ENCODE measurements around the gene SLIT3. TPM values are rescaled to one million over a fixed set of nuclear protein-coding genes. Genes with fewer than 3 reads are reported as not detected.

The SLIT3 gene
- total and polyA plus RNA-seq, 2 donors (not counting 3 experiments of a cell fraction or from before 2014, with no cell fraction given), result 0.90 to 1.0 TPM

DNA sequence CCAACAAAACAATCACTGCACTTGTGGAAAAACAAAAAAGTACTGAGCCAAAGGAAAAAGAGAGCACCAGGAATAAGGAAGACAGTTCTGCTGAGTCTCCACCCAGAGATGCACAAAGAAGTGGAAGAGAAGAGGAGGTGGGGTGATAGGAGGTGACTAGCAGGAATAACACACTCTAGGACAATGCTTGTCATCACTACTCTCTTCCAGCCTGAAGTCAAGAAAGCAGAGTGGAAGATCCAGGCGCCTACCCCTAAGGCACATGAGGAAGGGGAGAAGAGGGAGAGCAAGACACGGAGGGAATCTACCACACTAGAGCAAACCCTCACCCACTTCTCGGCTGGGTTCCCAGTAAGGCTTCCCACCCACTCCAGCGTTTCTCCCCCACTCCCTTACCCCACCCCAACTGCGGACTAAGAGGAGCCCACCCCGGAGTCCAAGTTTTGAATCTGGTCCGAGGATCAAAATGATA, 1.7 kb downstream of the SLIT3 start:
- no peaks in the 10 kb centered on the region for H3K79me2 ChIP-seq (ENCODE audit: control insufficient read depth, insufficient read depth, low read length)
- BruUV-seq (replicated peaks), result no TSS peak
- H3K9ac ChIP-seq (replicated peaks; ENCODE audit: extremely low read depth, insufficient read depth, low read length), result no peak overlapping the region
- no peak overlapping the region for H3K27ac ChIP-seq (ENCODE audit: insufficient read depth, low read depth, low read length)
- H4K20me1 ChIP-seq (replicated peaks; ENCODE audit: control insufficient read depth, extremely low read depth, insufficient read depth, low read length), result no peaks in the 10 kb centered on the region
- H3K36me3 ChIP-seq (ENCODE audit: control insufficient read depth in 2 of 2, extremely low read depth in 1 of 2, insufficient read depth in 2 of 2, low read length in 2 of 2), result no peaks in the 10 kb centered on the region
- no peaks in the 10 kb centered on the region for H3K9me1 ChIP-seq (replicated peaks; ENCODE audit: control insufficient read depth, extremely low read depth, insufficient read depth, low read length)
- ChIA-PET CTCF (no interaction called here), POLR2A (no interaction called here)
- peaks cover 19 to 33% of the 10 kb centered on the region in 2 experiments for H3K27me3 ChIP-seq (ENCODE audit: control insufficient read depth in 2 of 2, insufficient read depth in 2 of 2, low read length in 2 of 2)
- H3K4me3 ChIP-seq (replicated peaks in 1 of 3; ENCODE audit: insufficient read depth in 1 of 3, low read depth in 1 of 3, low read length in 3 of 3), result no peak overlapping the region
- DNase-seq (ENCODE audit: low read depth, low spot score) (no peak), FAIRE-seq (no peak)
- H2AFZ ChIP-seq (ENCODE audit: low read depth, low read length), result no peak overlapping the region
- H3K4me2 ChIP-seq (ENCODE audit: insufficient read depth, low read length), result no peak overlapping the region
- no peaks in the 10 kb centered on the region for H3K9me3 ChIP-seq (replicated peaks; ENCODE audit: control insufficient read depth, insufficient read depth, low read length)
- TF ChIP-seq EZH2 (IDR thresholded peaks at IDR 0.05; ENCODE audit: borderline replicate concordance, low read depth, low read length, severe bottlenecking) (peak; percentile 32), CTCF (IDR thresholded peaks at IDR 0.05; ENCODE audit: extremely low read depth in 1 of 2, insufficient read depth in 1 of 2, low read depth in 1 of 2, low read length in 2 of 2) (no peak)
- dilution Hi-C loops (cut with MboI; ENCODE audit: extremely low pct_ligation_motif_present, low sequenced_read_pairs) (no loop called here), intact Hi-C loops (cut with micrococcal nuclease) (no loop called here)
- H3K4me1 ChIP-seq (ENCODE audit: control insufficient read depth, extremely low read depth, insufficient read depth, low read length), result peaks cover 4% of the 10 kb centered on the region

DNA sequence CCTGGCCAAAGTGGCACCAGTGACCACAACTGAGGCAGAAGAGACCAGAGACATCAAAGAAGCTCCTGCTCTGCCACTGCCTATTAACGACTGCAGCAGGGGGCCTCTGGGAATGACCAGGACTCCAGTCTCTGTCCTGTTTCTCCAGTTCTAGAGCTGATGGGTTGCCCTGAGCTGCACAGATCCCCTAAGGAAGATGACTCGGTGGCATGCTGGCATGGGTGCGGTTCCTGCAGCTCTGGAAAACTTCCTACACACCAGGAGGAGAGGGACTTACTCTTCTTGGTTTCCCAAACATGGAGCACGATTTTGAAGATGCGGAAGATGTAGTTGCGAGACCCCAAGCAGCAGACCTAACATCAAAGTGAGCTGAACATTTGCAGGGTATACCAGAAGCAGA, 2.7 kb downstream of the SLIT3 start:
- intact Hi-C loops (cut with micrococcal nuclease), result no loop called here
- dilution Hi-C loops (cut with MboI; ENCODE audit: extremely low pct_ligation_motif_present, low sequenced_read_pairs), result no loop called here
- Histone ChIP-seq H3K9me1 (replicated peaks; ENCODE audit: control insufficient read depth, extremely low read depth, insufficient read depth, low read length) (no peaks in the 10 kb centered on the region), H3K36me3 (ENCODE audit: control insufficient read depth in 2 of 2, extremely low read depth in 1 of 2, insufficient read depth in 2 of 2, low read length in 2 of 2) (no peaks in the 10 kb centered on the region), H3K27ac (ENCODE audit: insufficient read depth, low read depth, low read length) (no peak overlapping the region), H3K79me2 (ENCODE audit: control insufficient read depth, insufficient read depth, low read length) (no peaks in the 10 kb centered on the region), H3K9me3 (replicated peaks; ENCODE audit: control insufficient read depth, insufficient read depth, low read length) (no peaks in the 10 kb centered on the region), H3K4me2 (ENCODE audit: insufficient read depth, low read length) (no peak overlapping the region), H3K9ac (replicated peaks; ENCODE audit: extremely low read depth, insufficient read depth, low read length) (no peak overlapping the region), H3K4me3 (replicated peaks in 1 of 3; ENCODE audit: insufficient read depth in 1 of 3, low read depth in 1 of 3, low read length in 3 of 3) (no peak overlapping the region), H3K4me1 (ENCODE audit: control insufficient read depth, extremely low read depth, insufficient read depth, low read length) (peaks cover 4% of the 10 kb centered on the region), H3K27me3 (ENCODE audit: control insufficient read depth in 2 of 2, insufficient read depth in 2 of 2, low read length in 2 of 2) (peaks cover 11 to 26% of the 10 kb centered on the region in 2 experiments), H4K20me1 (replicated peaks; ENCODE audit: control insufficient read depth, extremely low read depth, insufficient read depth, low read length) (no peaks in the 10 kb centered on the region), H2AFZ (ENCODE audit: low read depth, low read length) (no peak overlapping the region)
- POLR2A ChIA-PET, result no interaction called here
- TF ChIP-seq POLR2A (IDR thresholded peaks at IDR 0.05; ENCODE audit: low read depth, low read length) (no peak), MYC (IDR thresholded peaks at IDR 0.05; ENCODE audit: low read depth, low read length) (no peak), FOS (IDR thresholded peaks at IDR 0.05; ENCODE audit: borderline replicate concordance, insufficient read depth, low read length) (no peak), MAX (IDR thresholded peaks at IDR 0.05; ENCODE audit: insufficient read depth, insufficient read length) (no peak), JUN (IDR thresholded peaks at IDR 0.05; ENCODE audit: borderline replicate concordance, insufficient read depth, insufficient read length, low read depth) (no peak), GATA2 (IDR thresholded peaks at IDR 0.05; ENCODE audit: insufficient read depth, insufficient read length, low read depth, low read length) (no peak), POLR2AphosphoS5 (IDR thresholded peaks at IDR 0.05; ENCODE audit: insufficient read depth, low read depth, low read length) (no peak), CTCF (IDR thresholded peaks at IDR 0.05; ENCODE audit: extremely low read depth in 1 of 2, insufficient read depth in 1 of 2, low read depth in 1 of 2, low read length in 2 of 2) (no peak), EZH2 (IDR thresholded peaks at IDR 0.05; ENCODE audit: borderline replicate concordance, low read depth, low read length, severe bottlenecking) (no peak)
- FAIRE-seq, result no peak
- CTCF ChIA-PET, result no interaction called here
- BruUV-seq (replicated peaks), result no TSS peak
- no peak for DNase-seq (ENCODE audit: low read depth, low spot score)
